ENCODE measurements around the gene RBM10. TPM values are rescaled to one million over a fixed set of nuclear protein-coding genes. Genes with fewer than 3 reads are reported as not detected.

The RBM10 gene
- total and polyA plus RNA-seq, 2 donors (not counting 3 experiments of a cell fraction or from before 2014, with no cell fraction given): 37.3 to 51.5 TPM

DNA sequence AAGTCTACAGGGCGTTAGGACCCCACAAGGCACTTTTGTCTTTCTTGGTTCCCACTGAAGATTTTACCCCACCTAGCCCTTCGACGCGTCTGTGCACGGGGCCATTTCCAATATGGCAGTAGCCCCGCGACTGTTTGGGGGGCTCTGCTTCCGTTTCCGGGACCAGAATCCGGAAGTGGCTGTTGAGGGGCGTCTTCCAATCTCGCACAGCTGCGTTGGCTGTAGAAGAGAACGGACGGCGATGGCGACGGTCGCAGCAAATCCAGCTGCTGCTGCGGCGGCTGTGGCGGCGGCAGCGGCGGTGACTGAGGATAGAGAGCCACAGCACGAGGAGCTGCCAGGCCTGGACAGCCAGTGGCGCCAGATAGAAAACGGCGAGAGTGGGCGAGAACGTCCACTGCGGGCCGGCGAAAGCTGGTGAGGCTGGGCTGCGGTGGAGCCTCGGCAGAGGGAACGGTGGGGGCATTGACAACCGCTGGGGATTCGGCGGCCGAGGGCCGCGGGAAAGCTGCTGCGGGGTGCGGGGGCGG, 87.8 kb downstream of the RBM10 start, which contains the start of gene USP11:
Gene USP11 (plus strand): TSS at position 207 of the 530 bp plus-strand sequence. CDS start 35 bp downstream, at position 242.
- BruUV-seq (replicated peaks): TSS peak; percentile 72
- ChIA-PET POLR2A (interaction anchor here (0.6 to 1.7 kb wide), 2 partner anchors 12 to 15 kb away, joined by 3 to 10 read pairs; partner anchors contain the start of gene CDK16), CTCF (interaction anchor here (1.0 to 1.7 kb wide), 3 partner anchors 80 to 291 kb away, joined by 4 to 15 read pairs (median 5); no protein-coding TSS in a partner anchor)
- Histone ChIP-seq H3K4me1 (ENCODE audit: control insufficient read depth, extremely low read depth, insufficient read depth, low read length) (peaks cover 3% of the 10 kb centered on the region), H3K9me1 (replicated peaks; ENCODE audit: control insufficient read depth, extremely low read depth, insufficient read depth, low read length) (no peaks in the 10 kb centered on the region), H2AFZ (ENCODE audit: low read depth, low read length) (peak within 1 kb of the TSS; percentile 75), H3K4me3 (replicated peaks in 1 of 3; ENCODE audit: insufficient read depth in 1 of 3, low read depth in 1 of 3, low read length in 3 of 3) (peak within 1 kb of the TSS; percentile 42 to 96 (median 74)), H3K27me3 (ENCODE audit: control insufficient read depth in 2 of 2, insufficient read depth in 2 of 2, low read length in 2 of 2) (no peaks in the 10 kb centered on the region), H3K9ac (replicated peaks; ENCODE audit: extremely low read depth, insufficient read depth, low read length) (peak within 1 kb of the TSS; percentile 99), H3K79me2 (ENCODE audit: control insufficient read depth, insufficient read depth, low read length) (peaks cover 8% of the 10 kb centered on the region), H3K27ac (ENCODE audit: insufficient read depth, low read depth, low read length) (peak within 1 kb of the TSS; percentile 95), H4K20me1 (replicated peaks; ENCODE audit: control insufficient read depth, extremely low read depth, insufficient read depth, low read length) (no peaks in the 10 kb centered on the region), H3K4me2 (ENCODE audit: insufficient read depth, low read length) (peak within 1 kb of the TSS; percentile 72), H3K36me3 (ENCODE audit: control insufficient read depth in 2 of 2, extremely low read depth in 1 of 2, insufficient read depth in 2 of 2, low read length in 2 of 2) (peaks cover 0 to 7% of the 10 kb centered on the region in 2 experiments), H3K9me3 (replicated peaks; ENCODE audit: control insufficient read depth, insufficient read depth, low read length) (no peaks in the 10 kb centered on the region)
- dilution Hi-C loops (cut with MboI; ENCODE audit: extremely low pct_ligation_motif_present, low sequenced_read_pairs): no loop called here
- DNase-seq (ENCODE audit: low read depth, low spot score) (no peak), FAIRE-seq (no peak)
- intact Hi-C loops (cut with micrococcal nuclease): loop anchor here (1.0 to 5.0 kb wide), 3 partner anchors 15 to 149 kb away; partner anchors contain the start of genes CDK16 and UBA1
- TF ChIP-seq MAX (IDR thresholded peaks at IDR 0.05; ENCODE audit: insufficient read depth, insufficient read length) (no peak), FOS (IDR thresholded peaks at IDR 0.05; ENCODE audit: borderline replicate concordance, insufficient read depth, low read length) (no peak), GATA2 (IDR thresholded peaks at IDR 0.05; ENCODE audit: insufficient read depth, insufficient read length, low read depth, low read length) (no peak), JUN (IDR thresholded peaks at IDR 0.05; ENCODE audit: borderline replicate concordance, insufficient read depth, insufficient read length, low read depth) (no peak), POLR2AphosphoS5 (IDR thresholded peaks at IDR 0.05; ENCODE audit: insufficient read depth, low read depth, low read length) (no peak), EZH2 (IDR thresholded peaks at IDR 0.05; ENCODE audit: borderline replicate concordance, low read depth, low read length, severe bottlenecking) (no peak), MYC (IDR thresholded peaks at IDR 0.05; ENCODE audit: low read depth, low read length) (no peak), POLR2A (IDR thresholded peaks at IDR 0.05; ENCODE audit: low read depth, low read length) (no peak), CTCF (IDR thresholded peaks at IDR 0.05; ENCODE audit: extremely low read depth in 1 of 2, insufficient read depth in 1 of 2, low read depth in 1 of 2, low read length in 2 of 2) (no peak)

Data from endothelial cell of umbilical vein (primary cell).